Osteoblast (primary cell): ENCODE data around the gene SCYGR8. TPM values are rescaled to one million over a fixed set of nuclear protein-coding genes. Genes with fewer than 3 reads are reported as not detected.

Experiments used
- DNase-seq: peaks from one replicate; pipeline ENCODE4 v3.0.0; 2011; ENCODE audit warnings: low spot score, mixed read lengths; ENCODE audit not compliant: insufficient read length; ENCODE audit errors: missing footprints
- H2AFZ ChIP-seq: 2 replicates; pipeline ENCODE4 v1.6.0; 2011; ENCODE audit warnings: mild to moderate bottlenecking, low read length
- H3K27ac ChIP-seq: 2 replicates; pipeline ENCODE4 v1.5.1; 2011; ENCODE audit warnings: mild to moderate bottlenecking, low read depth, low read length, moderate library complexity
- H3K27me3 ChIP-seq: 2 replicates; pipeline ENCODE4 v1.6.0; 2012; ENCODE audit warnings: mild to moderate bottlenecking, control low read depth, inconsistent platforms, low read length, moderate library complexity; ENCODE audit not compliant: insufficient read depth
- H3K36me3 ChIP-seq: 2 replicates; pipeline ENCODE4 v1.5.1; 2011; ENCODE audit warnings: mild to moderate bottlenecking, low read length, control low read depth, moderate library complexity; ENCODE audit not compliant: insufficient read depth
- H3K4me1 ChIP-seq: 2 replicates; pipeline ENCODE4 v1.5.1; 2011; ENCODE audit warnings: mild to moderate bottlenecking, low read length, control low read depth, moderate library complexity; ENCODE audit not compliant: insufficient read depth
- H3K4me2 ChIP-seq: 2 replicates; pipeline ENCODE4 v1.6.0; 2011; ENCODE audit warnings: mild to moderate bottlenecking, low read length; ENCODE audit not compliant: insufficient read depth
- H3K4me3 ChIP-seq: fragments of 200-600 bp; sonication (generic); 3 replicates; pipeline ENCODE4 v1.5.1; 2012; ENCODE audit warnings: mild to moderate bottlenecking, low read length, inconsistent platforms; ENCODE audit not compliant: insufficient read depth
- H3K79me2 ChIP-seq: 2 replicates; pipeline ENCODE4 v1.6.0; 2012; ENCODE audit warnings: mild to moderate bottlenecking, low read length, control low read depth, inconsistent platforms; ENCODE audit not compliant: insufficient read depth
- H3K9me3 ChIP-seq: 2 replicates; pipeline ENCODE4 v1.5.1; 2011; ENCODE audit warnings: low read depth, low read length, control low read depth
- H4K20me1 ChIP-seq: 2 replicates; pipeline ENCODE4 v1.6.0; 2012; ENCODE audit warnings: mild to moderate bottlenecking, low read length, control low read depth; ENCODE audit not compliant: insufficient read depth
- small RNA-seq: library from RNA; depleted of rRNA; stranded (forward); fragments of <200 nt; gene quantifications from one replicate; pipeline ENCODE3, GENCODE V24; 2012
- total RNA-seq: library from RNA; depleted of rRNA; stranded (reverse); fragments of >200 nt; gene quantifications from 2 replicates; pipeline ENCODE4 v1.2.3, GENCODE V29; 2012
- TF ChIP-seq, protein P1 (sequence below): IDR thresholded peaks from 2 replicates; pipeline ENCODE4 v1.5.1; 2011; ENCODE audit warnings: mild to moderate bottlenecking, low read depth, low read length, moderate library complexity; ENCODE audit errors: extremely low read depth

Gene SCYGR8
- total RNA-seq, 1 donor = not detected

DNA sequence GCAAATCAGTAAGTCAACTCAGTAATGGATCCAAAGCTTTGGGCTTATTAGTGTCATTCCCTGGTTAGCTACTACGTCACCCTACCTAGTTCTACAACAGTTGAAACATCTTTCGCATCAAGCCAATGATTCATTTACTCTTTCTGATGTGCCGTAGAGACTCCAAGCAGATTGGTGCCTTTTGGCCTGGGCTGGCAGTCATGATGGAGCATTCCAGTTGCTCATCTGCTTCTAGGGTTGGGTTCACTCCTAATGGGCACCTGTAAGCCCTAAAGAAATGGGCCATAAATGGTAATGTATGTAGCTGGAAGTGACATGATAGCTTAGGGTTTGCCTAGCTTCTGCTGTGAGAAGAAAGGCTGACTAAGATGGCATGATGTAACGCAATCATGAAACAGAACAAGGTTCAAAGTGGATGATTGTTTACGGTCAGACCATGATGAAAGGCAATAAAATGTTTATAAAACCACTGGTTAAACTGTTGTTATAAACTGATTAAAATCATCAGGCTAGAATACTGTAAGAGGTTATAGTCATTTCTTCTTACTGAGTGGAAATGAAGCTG is 47.5 kb downstream of the SCYGR8 start:
- Histone ChIP-seq H3K27ac (no peak overlapping the region), H4K20me1 (no peaks in the 10 kb centered on the region), H3K36me3 (no peaks in the 10 kb centered on the region), H3K4me2 (no peak overlapping the region), H3K79me2 (no peaks in the 10 kb centered on the region), H3K4me3 (no peak overlapping the region), H2AFZ (no peak overlapping the region), H3K27me3 (no peaks in the 10 kb centered on the region), H3K9me3 (no peaks in the 10 kb centered on the region), H3K4me1 (no peaks in the 10 kb centered on the region)
- no peak for DNase-seq
- TF ChIP-seq, protein P1, sequence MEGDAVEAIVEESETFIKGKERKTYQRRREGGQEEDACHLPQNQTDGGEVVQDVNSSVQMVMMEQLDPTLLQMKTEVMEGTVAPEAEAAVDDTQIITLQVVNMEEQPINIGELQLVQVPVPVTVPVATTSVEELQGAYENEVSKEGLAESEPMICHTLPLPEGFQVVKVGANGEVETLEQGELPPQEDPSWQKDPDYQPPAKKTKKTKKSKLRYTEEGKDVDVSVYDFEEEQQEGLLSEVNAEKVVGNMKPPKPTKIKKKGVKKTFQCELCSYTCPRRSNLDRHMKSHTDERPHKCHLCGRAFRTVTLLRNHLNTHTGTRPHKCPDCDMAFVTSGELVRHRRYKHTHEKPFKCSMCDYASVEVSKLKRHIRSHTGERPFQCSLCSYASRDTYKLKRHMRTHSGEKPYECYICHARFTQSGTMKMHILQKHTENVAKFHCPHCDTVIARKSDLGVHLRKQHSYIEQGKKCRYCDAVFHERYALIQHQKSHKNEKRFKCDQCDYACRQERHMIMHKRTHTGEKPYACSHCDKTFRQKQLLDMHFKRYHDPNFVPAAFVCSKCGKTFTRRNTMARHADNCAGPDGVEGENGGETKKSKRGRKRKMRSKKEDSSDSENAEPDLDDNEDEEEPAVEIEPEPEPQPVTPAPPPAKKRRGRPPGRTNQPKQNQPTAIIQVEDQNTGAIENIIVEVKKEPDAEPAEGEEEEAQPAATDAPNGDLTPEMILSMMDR = no peak

Small RNAs within 50 kb of the gene (small RNA-seq; reads per million reads assigned to genes)
- not detected for gene RNA5SP121
- gene SNRPGP8 = not detected

Other genes with a start within 250 kb of the SCYGR8 start
- not detected in 2 replicates for gene SCYGR2, start 147.0 kb upstream of the SCYGR8 start, total RNA-seq
- gene SCYGR3, start 131.1 kb upstream of the SCYGR8 start, total RNA-seq = not detected in 2 replicates
- gene SCYGR4, start 128.4 kb upstream of the SCYGR8 start, total RNA-seq = not detected in 2 replicates
- not detected in 2 replicates for gene SCYGR5, start 79.1 kb upstream of the SCYGR8 start, total RNA-seq
- gene SLC19A3, start 27.9 kb upstream of the SCYGR8 start, total RNA-seq = 0.29 and 0.36 TPM in 2 replicates
- not detected in 2 replicates for gene SCYGR6, start 21.1 kb upstream of the SCYGR8 start, total RNA-seq
- gene SCYGR7, start 17.6 kb upstream of the SCYGR8 start, total RNA-seq = not detected in 2 replicates
- gene CCL20, start 67.9 kb downstream of the SCYGR8 start, total RNA-seq = 1.1 and 1.2 TPM in 2 replicates
- under 0.01 TPM in 1 of 2 replicates, not detected in the other for gene DAW1, start 125.7 kb downstream of the SCYGR8 start, total RNA-seq